GM12878 (cell line): ENCODE measurements around the gene TAAR2. TPM values are rescaled to one million over a fixed set of nuclear protein-coding genes. Genes with fewer than 3 reads are reported as not detected.

ENCODE experiments used
- ATAC-seq: fragments of 200-7000 bp; cut with Tn5 transposase; 3 replicates; pipeline ENCODE4 v1.9.1; 2020; ENCODE audit warnings: mild to moderate bottlenecking, moderate library complexity
- BruUV-seq: library from RNA; stranded (reverse); fragments of 400-500 nt; replicated peaks from 2 replicates; lab custom pipeline; 2021; lab: Mats Ljungman, UMichigan
- CTCF ChIA-PET: fragments of 300-600 bp; sonication (Branson Sonifier 250); formaldehyde crosslinking; extraction: SDS; loops from one replicate; lab custom pipeline; 2021; ENCODE audit warnings: inconsistent platforms; lab: Yijun Ruan, JAX
- POLR2A ChIA-PET: fragments of 350-600 bp; formaldehyde crosslinking; extraction: SDS; loops from one replicate; lab custom pipeline; 2021; ENCODE audit warnings: inconsistent platforms; lab: Charles Lee
- RAD21 ChIA-PET: fragments of 300-600 bp; sonication (Branson Sonifier 250); formaldehyde crosslinking; loops from one replicate; lab custom pipeline; 2023; ENCODE audit warnings: antibody characterized with exemption; ENCODE audit not compliant: unreplicated experiment; lab: Charles Lee
- SMC1A ChIA-PET: fragments of 300-600 bp; sonication (Branson Sonifier 250); formaldehyde crosslinking; loops from one replicate; lab custom pipeline; 2023; ENCODE audit not compliant: unreplicated experiment, uncharacterized antibody; lab: Charles Lee
- DNase-seq: peaks from one replicate; pipeline ENCODE4 v3.0.0-alpha.2; 2011; ENCODE audit warnings: low read depth, low spot score
- FAIRE-seq: peaks from 3 replicates; lab custom pipeline; 2011; peaks lifted over from hg19 to GRCh38; lab: Jason Lieb, UNC
- H2AFZ ChIP-seq: 2 replicates; pipeline ENCODE4 v1.6.0; 2011; ENCODE audit warnings: low read depth, low read length, control low read depth; ENCODE audit not compliant: control insufficient read depth
- H3K27ac ChIP-seq: 2 replicates; pipeline ENCODE4 v1.5.1; 2011; ENCODE audit warnings: control low read depth; ENCODE audit not compliant: control insufficient read depth, insufficient read depth
- H3K27me3 ChIP-seq, 2 experiments: replicated peaks in 1 of 2; 2 replicates each; pipeline versions ENCODE4 v1.6.0 to v1.6.1; 2011; ENCODE audit warnings: low read length in 1 of 2; ENCODE audit not compliant: control insufficient read depth in 2 of 2, insufficient read depth in 2 of 2
- H3K36me3 ChIP-seq, 2 experiments: 2 replicates each; pipeline ENCODE4 v1.5.1; 2011; ENCODE audit warnings: low read length in 1 of 2; ENCODE audit not compliant: control insufficient read depth in 2 of 2, insufficient read depth in 2 of 2
- H3K4me1 ChIP-seq: 2 replicates; pipeline ENCODE4 v1.6.1; 2011; ENCODE audit warnings: mild to moderate bottlenecking, low read length, moderate library complexity, mixed read lengths; ENCODE audit not compliant: control insufficient read depth, insufficient read depth
- H3K4me2 ChIP-seq: 2 replicates; pipeline ENCODE4 v1.6.0; 2011; ENCODE audit warnings: control low read depth; ENCODE audit not compliant: control insufficient read depth, insufficient read depth
- H3K4me3 ChIP-seq: fragments of 200-600 bp; sonication (generic); 2 replicates; pipeline ENCODE4 v1.5.1; 2016
- H3K79me2 ChIP-seq: 2 replicates; pipeline ENCODE4 v1.6.0; 2011; ENCODE audit warnings: low read length; ENCODE audit not compliant: control insufficient read depth, insufficient read depth
- H3K9ac ChIP-seq: 2 replicates; pipeline ENCODE4 v1.8.0; 2011; ENCODE audit warnings: low read length, control low read depth, mixed read lengths; ENCODE audit not compliant: control insufficient read depth, insufficient read depth
- H3K9me3 ChIP-seq: replicated peaks from 3 replicates; pipeline ENCODE4 v1.5.1; 2011; ENCODE audit warnings: mild to moderate bottlenecking, low read length; ENCODE audit not compliant: control insufficient read depth, insufficient read depth
- H4K20me1 ChIP-seq: 2 replicates; pipeline ENCODE4 v1.6.0; 2011; ENCODE audit not compliant: control insufficient read depth, insufficient read depth
- ATF3 ChIP-seq: IDR thresholded peaks from 2 replicates; pipeline ENCODE4 v1.6.1; 2011; ENCODE audit warnings: low read depth, mild to moderate bottlenecking, low read length, moderate library complexity, borderline replicate concordance; ENCODE audit errors: extremely low read depth
- BCL3 ChIP-seq: IDR thresholded peaks from 2 replicates; pipeline ENCODE4 v1.6.1; 2011; ENCODE audit warnings: borderline replicate concordance, low read depth, mild to moderate bottlenecking, moderate library complexity, low read length; ENCODE audit not compliant: insufficient read depth, poor library complexity, severe bottlenecking
- BRCA1 ChIP-seq: IDR thresholded peaks from 2 replicates; pipeline ENCODE4 v1.6.1; 2011; ENCODE audit warnings: low read depth, low read length, improper control_type of control experiment
- IRF5 ChIP-seq: fragments of 450-650 bp; IDR thresholded peaks from 2 replicates; pipeline ENCODE4 v1.6.1; 2017; ENCODE audit warnings: borderline replicate concordance
- RB1 ChIP-seq: fragments of 450-650 bp; formaldehyde crosslinking; IDR thresholded peaks from 2 replicates; pipeline ENCODE4 v1.6.1; 2017; ENCODE audit warnings: mild to moderate bottlenecking, borderline replicate concordance
- SPI1 ChIP-seq: IDR thresholded peaks from 2 replicates; pipeline ENCODE4 v1.6.1; 2011; ENCODE audit warnings: low read depth, mild to moderate bottlenecking, low read length, moderate library complexity, borderline replicate concordance; ENCODE audit not compliant: insufficient read depth
- TAF1 ChIP-seq: IDR thresholded peaks from 2 replicates; pipeline ENCODE4 v1.6.1; 2011; ENCODE audit warnings: mild to moderate bottlenecking, low read depth, low read length, borderline replicate concordance
- WGBS: methylation state at CpG from one replicate; pipeline ENCODE4 v1.1.6; 2016; ENCODE audit warnings: low lambda C conversion rate; ENCODE audit not compliant: insufficient replicate concordance, insufficient coverage; ENCODE audit errors: missing lambda C conversion rate; 5-methylcytosine and 5-hydroxymethylcytosine counted together
- in situ Hi-C: fragments of 300-500 bp; cut with MboI; formaldehyde crosslinking; loops from 9 replicates; pipeline ENCODE4 v1.14.3; 2018; ENCODE audit warnings: mixed read lengths
- intact Hi-C: fragments of 100-400 bp; cut with micrococcal nuclease; formaldehyde crosslinking; loops from one replicate; pipeline ENCODE4 v1.14.2; 2022; ENCODE audit not compliant: unreplicated experiment
- polyA plus RNA-seq, 11 experiments: library from polyadenylated mRNA; depleted of rRNA in 4 of 11; unstranded in 6 of 11; stranded (reverse) in 5 of 11; fragments of >200 nt; fragmentation: Nextera tagmentation in 4 of 11; fragmentation: Illumina TruSeq in 1 of 11; extraction: Ambion mirVana in 4 of 11; extraction: Trizol in 1 of 11; gene quantifications; 1 replicate in 1 of 11; 2 replicates in 10 of 11; pipeline versions ENCODE4 v1.2.1 to v1.2.3, GENCODE V29; 2011 to 2016; ENCODE audit warnings: inconsistent platforms in 2 of 11, missing spikeins in 2 of 11, low read depth in 1 of 11
- total RNA-seq, 4 experiments: library from RNA; depleted of rRNA in 3 of 4; stranded (reverse); fragments of >200 nt in 3 of 4; fragmentation: Illumina TruSeq in 1 of 4; extraction: Trizol in 1 of 4; gene quantifications; 2 replicates each; pipeline versions ENCODE4 v1.2.1 to v1.2.3, GENCODE V29; 2013 to 2021

Gene TAAR2
- total and polyA plus RNA-seq, 10 of the 15 experiments (the other 5 are each of a cell fraction or from before 2014, with no cell fraction given): not detected

GRCh38 chr6:132569170-132569569 lies 54.9 kb downstream of the TAAR2 start:
- no peak overlapping the region for H3K4me3 ChIP-seq
- no peaks in the 10 kb centered on the region for H3K36me3 ChIP-seq
- ATAC-seq (no peak), FAIRE-seq (no peak), DNase-seq (no peak)
- TF ChIP-seq RB1 (no peak), TAF1 (no peak), IRF5 (no peak), BRCA1 (no peak), BCL3 (no peak), ATF3 (no peak), SPI1 (no peak)
- POLR2A ChIA-PET: no interaction called here
- H3K9ac ChIP-seq: no peak overlapping the region
- no peak overlapping the region for H3K27ac ChIP-seq
- CTCF ChIA-PET: no interaction called here
- no peaks in the 10 kb centered on the region for H4K20me1 ChIP-seq
- no peaks in the 10 kb centered on the region for H3K79me2 ChIP-seq
- WGBS: 43% methylated on average over 4 of the region's 4 CpGs
- no peaks in the 10 kb centered on the region for H3K9me3 ChIP-seq
- H3K27me3 ChIP-seq: no peaks in the 10 kb centered on the region
- no peaks in the 10 kb centered on the region for H3K4me1 ChIP-seq
- RAD21 ChIA-PET: no interaction called here
- intact Hi-C loops (no loop called here), in situ Hi-C loops (no loop called here)
- no TSS peak for BruUV-seq
- SMC1A ChIA-PET: no interaction called here
- H2AFZ ChIP-seq: no peak overlapping the region
- no peak overlapping the region for H3K4me2 ChIP-seq
